Retinal pigment epithelial cell (primary cell): ENCODE results near the gene AVEN.

ENCODE experiments used
- DNase-seq: peaks from one replicate; pipeline ENCODE4 v3.0.0-alpha.2; 2010; ENCODE audit warnings: low read depth
- H3K4me3 ChIP-seq: 2 replicates; pipeline ENCODE4 v1.5.1; 2011; ENCODE audit warnings: mild to moderate bottlenecking, low read length, control low read depth, moderate library complexity
- TF ChIP-seq, protein P1 (sequence below): conservative IDR thresholded peaks from 2 replicates; pipeline ENCODE4 v1.5.1; 2011; ENCODE audit warnings: low read depth, low read length, control low read depth, inconsistent platforms

Gene AVEN

DNA sequence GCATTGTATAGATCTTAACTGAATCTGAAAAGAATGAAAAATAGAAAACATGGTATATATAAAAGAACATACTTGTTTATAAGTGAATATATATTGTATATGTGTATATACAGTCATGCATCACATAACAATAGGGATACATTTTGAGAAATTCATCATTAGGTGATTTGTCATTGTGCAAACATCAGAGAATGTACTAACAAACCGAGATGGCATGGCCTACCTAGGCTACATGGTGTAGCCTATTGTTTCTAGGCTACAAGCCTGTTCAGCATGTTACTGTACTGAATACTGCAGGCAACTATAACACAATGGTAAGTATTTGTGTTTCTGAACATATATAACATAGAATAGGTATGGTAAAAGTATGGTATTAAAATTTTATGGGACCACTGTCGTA lies 135.3 kb downstream of the AVEN start:
- TF ChIP-seq, protein P1, sequence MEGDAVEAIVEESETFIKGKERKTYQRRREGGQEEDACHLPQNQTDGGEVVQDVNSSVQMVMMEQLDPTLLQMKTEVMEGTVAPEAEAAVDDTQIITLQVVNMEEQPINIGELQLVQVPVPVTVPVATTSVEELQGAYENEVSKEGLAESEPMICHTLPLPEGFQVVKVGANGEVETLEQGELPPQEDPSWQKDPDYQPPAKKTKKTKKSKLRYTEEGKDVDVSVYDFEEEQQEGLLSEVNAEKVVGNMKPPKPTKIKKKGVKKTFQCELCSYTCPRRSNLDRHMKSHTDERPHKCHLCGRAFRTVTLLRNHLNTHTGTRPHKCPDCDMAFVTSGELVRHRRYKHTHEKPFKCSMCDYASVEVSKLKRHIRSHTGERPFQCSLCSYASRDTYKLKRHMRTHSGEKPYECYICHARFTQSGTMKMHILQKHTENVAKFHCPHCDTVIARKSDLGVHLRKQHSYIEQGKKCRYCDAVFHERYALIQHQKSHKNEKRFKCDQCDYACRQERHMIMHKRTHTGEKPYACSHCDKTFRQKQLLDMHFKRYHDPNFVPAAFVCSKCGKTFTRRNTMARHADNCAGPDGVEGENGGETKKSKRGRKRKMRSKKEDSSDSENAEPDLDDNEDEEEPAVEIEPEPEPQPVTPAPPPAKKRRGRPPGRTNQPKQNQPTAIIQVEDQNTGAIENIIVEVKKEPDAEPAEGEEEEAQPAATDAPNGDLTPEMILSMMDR, result no peak
- H3K4me3 ChIP-seq, result no peak overlapping the region
- DNase-seq, result no peak

- no peak overlapping the region for H3K4me3 ChIP-seq
- DNase-seq, result no peak
- TF ChIP-seq, protein P1, result no peak
Observed at GRCh38 chr15:33902043-33902442, 137.0 kb downstream of the AVEN start.

- no peak overlapping the region for H3K4me3 ChIP-seq
- DNase-seq, result no peak
- TF ChIP-seq, protein P1, result no peak
Observed at GRCh38 chr15:33894193-33894592, 144.8 kb downstream of the AVEN start.

- TF ChIP-seq, protein P1, result no peak
Observed at GRCh38 chr15:33888176-33888575, 150.8 kb downstream of the AVEN start.

DNA sequence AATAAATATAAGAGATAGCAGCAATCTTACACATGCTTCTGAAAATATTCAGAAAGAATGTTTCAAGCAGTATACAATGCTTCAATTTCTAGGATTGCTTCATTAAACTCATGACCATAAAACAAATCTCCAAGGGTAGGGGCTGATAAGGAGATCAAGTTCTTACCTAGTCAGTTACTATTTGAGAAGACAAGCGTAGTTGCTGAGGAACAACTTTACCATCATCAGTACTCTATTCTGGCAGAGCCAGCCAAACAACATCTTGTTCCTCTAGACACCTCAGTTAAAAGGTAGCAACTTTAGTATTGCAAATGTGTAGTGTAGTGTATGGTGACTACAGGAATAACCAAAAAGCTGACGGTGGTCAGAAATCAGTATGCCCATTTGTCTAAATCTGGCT lies 156.1 kb downstream of the AVEN start:
- no peak for DNase-seq
- TF ChIP-seq, protein P1, result no peak
- H3K4me3 ChIP-seq, result no peak overlapping the region

More at GRCh38 chr15:33888176-33888575, 150.8 kb downstream of the AVEN start:
- DNase-seq, result no peak
- H3K4me3 ChIP-seq, result no peak overlapping the region

DNA sequence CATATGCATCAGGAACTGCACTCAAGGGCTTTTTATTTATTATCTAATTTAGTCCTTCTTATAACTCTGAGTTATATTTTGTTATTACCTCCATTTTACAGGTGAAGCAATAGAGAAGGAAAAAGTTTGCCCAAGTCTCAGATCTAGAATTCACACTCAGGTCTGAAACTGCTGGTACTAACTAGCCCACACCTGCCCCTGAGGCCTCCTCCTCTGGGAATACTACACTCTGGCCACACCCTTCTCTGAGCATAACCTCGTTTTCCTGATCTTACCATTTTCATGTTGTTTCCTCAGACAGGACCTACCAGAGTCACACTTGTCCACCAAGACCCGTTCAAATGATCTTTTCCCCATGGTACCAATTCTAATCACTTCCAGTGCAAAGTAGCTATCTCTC lies 164.8 kb downstream of the AVEN start:
- no peak for DNase-seq
- no peak overlapping the region for H3K4me3 ChIP-seq
- TF ChIP-seq, protein P1, result no peak

GRCh38 chr15:33872416-33873106 lies 166.4 kb downstream of the AVEN start:
- TF ChIP-seq, protein P1, result no peak
- DNase-seq, result no peak
- no peak overlapping the region for H3K4me3 ChIP-seq
